Neutrophil (primary cell): ENCODE data around the gene SLC7A11.

Experiments used
- H3K27ac ChIP-seq: fragments of 200-600 bp; sonication (generic); 2 replicates; pipeline ENCODE4 v1.5.1; 2016; ENCODE audit warnings: mild to moderate bottlenecking, moderate library complexity
- H3K27me3 ChIP-seq: fragments of 200-600 bp; sonication (generic); 2 replicates; pipeline ENCODE4 v1.6.0; 2016; ENCODE audit warnings: mild to moderate bottlenecking
- H3K36me3 ChIP-seq: fragments of 200-600 bp; sonication (generic); 2 replicates; pipeline ENCODE4 v1.5.1; 2017
- H3K4me1 ChIP-seq, 2 experiments: fragments of 200-600 bp in 1 of 2; sonication (generic) in 1 of 2; 1 replicate in 1 of 2; 2 replicates in 1 of 2; pipeline versions ENCODE4 v1.5.1 to v1.6.1; 2013 to 2016; ENCODE audit warnings: low read depth in 1 of 2, low read length in 1 of 2, mild to moderate bottlenecking in 1 of 2, moderate library complexity in 1 of 2; ENCODE audit not compliant: control insufficient read depth in 1 of 2, insufficient read depth in 1 of 2
- H3K4me3 ChIP-seq, 2 experiments: fragments of 200-600 bp in 1 of 2; sonication (generic) in 1 of 2; 1 replicate in 1 of 2; 2 replicates in 1 of 2; pipeline ENCODE4 v1.5.1; 2013 to 2016; ENCODE audit warnings: low read depth in 1 of 2, low read length in 1 of 2, mild to moderate bottlenecking in 1 of 2, moderate library complexity in 1 of 2
- H3K9me3 ChIP-seq: fragments of 200-600 bp; sonication (generic); 2 replicates; pipeline ENCODE4 v1.5.1; 2016
- CTCF ChIP-seq: fragments of 200-600 bp; sonication (generic); IDR thresholded peaks from 2 replicates; pipeline ENCODE4 v1.5.1; 2016; ENCODE audit warnings: antibody characterized with exemption

The SLC7A11 gene

DNA sequence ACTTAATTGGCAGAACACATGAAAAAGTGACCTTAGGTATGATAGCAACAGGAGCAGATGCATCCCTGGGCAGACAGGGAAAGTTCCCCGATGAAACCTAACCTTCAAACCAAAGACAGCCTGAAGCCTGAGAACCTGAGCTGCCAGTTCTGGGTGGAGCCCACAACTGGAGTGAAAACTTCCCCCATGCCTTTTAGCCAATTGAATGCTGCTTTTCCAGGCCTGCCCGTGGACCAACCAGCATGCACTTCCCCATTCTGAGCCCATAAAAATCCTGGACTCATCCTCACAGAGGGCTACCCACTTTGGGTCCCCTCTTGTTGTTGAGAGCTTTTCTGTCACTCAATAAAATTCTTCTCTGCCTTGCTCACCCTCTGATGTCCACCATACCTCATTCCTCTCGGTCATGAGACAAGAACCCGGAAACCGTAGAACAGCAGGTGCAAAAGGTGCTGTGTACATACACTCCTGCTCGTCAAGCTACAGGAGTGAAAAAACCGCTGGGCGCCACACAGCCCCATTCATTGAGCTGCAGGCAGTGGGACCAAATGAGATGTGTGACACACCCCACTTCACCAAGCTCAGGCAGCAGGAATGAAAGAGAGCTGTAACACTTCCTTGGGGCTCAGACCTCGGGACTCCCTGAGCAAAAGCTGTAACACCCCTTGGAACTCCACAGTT lies 13.9 kb upstream of the SLC7A11 start:
- TF ChIP-seq CTCF: no peak
- H3K9me3 ChIP-seq: no peaks in the 10 kb centered on the region
- H3K27me3 ChIP-seq: no peaks in the 10 kb centered on the region
- H3K27ac ChIP-seq: no peak overlapping the region
- H3K4me3 ChIP-seq: no peak overlapping the region
- no peaks in the 10 kb centered on the region for H3K4me1 ChIP-seq
- no peaks in the 10 kb centered on the region for H3K36me3 ChIP-seq

- TF ChIP-seq CTCF: no peak
- H3K36me3 ChIP-seq: no peaks in the 10 kb centered on the region
- H3K4me3 ChIP-seq: no peak overlapping the region
Measured at GRCh38 chr4:138252551-138252950, 10.4 kb upstream of the SLC7A11 start.

DNA sequence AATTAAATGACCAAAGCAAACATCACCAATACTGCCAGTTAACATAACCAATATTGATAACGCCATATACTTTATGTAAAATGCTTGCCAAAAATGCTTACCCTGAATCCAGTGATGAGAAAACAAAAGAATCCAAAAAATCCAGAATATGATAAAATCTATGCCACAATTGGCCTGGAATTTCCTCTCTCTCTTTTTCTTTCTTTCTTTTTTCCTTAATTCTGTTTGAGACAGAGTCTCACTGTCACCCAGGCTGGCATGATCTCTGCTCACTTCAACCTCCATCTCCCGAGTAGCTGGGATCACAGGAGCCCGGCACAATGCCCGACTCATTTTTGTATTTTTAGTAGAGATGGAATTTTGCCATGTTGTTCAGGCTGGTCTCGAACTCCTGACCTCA lies 9.8 kb upstream of the SLC7A11 start:
- no peak overlapping the region for H3K27ac ChIP-seq
- H3K9me3 ChIP-seq: no peaks in the 10 kb centered on the region
- no peaks in the 10 kb centered on the region for H3K4me1 ChIP-seq
- no peaks in the 10 kb centered on the region for H3K27me3 ChIP-seq
- H3K36me3 ChIP-seq: no peaks in the 10 kb centered on the region
- no peak overlapping the region for H3K4me3 ChIP-seq
- TF ChIP-seq CTCF: no peak

More at GRCh38 chr4:138252551-138252950, 10.4 kb upstream of the SLC7A11 start:
- no peaks in the 10 kb centered on the region for H3K4me1 ChIP-seq
- no peak overlapping the region for H3K27ac ChIP-seq
- no peaks in the 10 kb centered on the region for H3K9me3 ChIP-seq
- H3K27me3 ChIP-seq: no peaks in the 10 kb centered on the region

DNA sequence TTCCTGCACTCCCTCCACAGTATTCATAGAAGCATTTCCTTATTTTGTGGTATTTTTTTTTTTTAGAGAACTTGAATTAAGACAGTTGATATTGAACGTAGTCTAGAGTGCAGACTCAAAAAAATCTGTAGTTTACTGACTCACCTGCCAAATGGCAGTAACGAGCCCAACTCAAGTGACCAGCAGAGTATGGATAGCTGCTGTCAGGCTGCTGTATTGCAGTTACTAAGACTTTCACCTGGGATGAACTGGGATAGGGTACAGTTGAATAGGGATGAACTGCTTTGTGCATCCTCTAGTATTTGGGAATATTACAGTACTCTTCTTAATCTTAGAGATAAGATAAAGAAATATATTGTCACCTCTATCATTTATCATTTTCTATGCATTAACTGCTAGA lies 7.0 kb upstream of the SLC7A11 start:
- H3K36me3 ChIP-seq: no peaks in the 10 kb centered on the region
- H3K27me3 ChIP-seq: no peaks in the 10 kb centered on the region
- no peak overlapping the region for H3K27ac ChIP-seq
- H3K9me3 ChIP-seq: no peaks in the 10 kb centered on the region
- no peaks in the 10 kb centered on the region for H3K4me1 ChIP-seq
- TF ChIP-seq CTCF: no peak
- no peak overlapping the region for H3K4me3 ChIP-seq

GRCh38 chr4:138248058-138248457 lies 5.9 kb upstream of the SLC7A11 start:
- Histone ChIP-seq H3K27ac (no peak overlapping the region), H3K4me1 (no peaks in the 10 kb centered on the region), H3K27me3 (no peaks in the 10 kb centered on the region), H3K9me3 (no peaks in the 10 kb centered on the region), H3K4me3 (no peak overlapping the region), H3K36me3 (no peaks in the 10 kb centered on the region)
- TF ChIP-seq CTCF: no peak
